ENCODE data around the gene OPA1. TPM values are rescaled to one million over a fixed set of nuclear protein-coding genes. Genes with fewer than 3 reads are reported as not detected.

The OPA1 gene
- total and polyA plus RNA-seq, 2 of the 4 experiments (the other 2 are of a cell fraction) = 17.8 to 73.7 TPM

DNA sequence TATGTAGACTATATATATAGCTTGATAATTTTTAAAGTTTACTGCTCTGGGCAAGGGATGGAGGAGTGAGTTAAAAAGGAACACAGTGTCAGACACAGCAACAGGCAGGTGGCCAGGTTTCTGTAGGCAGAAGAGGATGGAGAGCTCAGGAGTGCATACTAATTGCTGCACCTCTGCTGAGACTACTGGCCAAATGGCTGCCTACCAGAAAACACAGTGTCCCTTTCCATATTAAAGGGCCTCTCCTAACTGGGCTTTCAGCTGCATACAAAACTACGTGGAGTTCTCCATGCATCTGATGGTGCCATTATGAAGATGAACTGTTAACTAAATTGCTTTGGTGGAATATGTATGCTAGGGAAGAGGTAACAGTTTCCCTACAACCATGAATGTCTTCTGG is 40.1 kb upstream of the OPA1 start:
- ATAC-seq (ENCODE audit: low read depth) (no peak), DNase-seq (no peak)
- H4K20me1 ChIP-seq (ENCODE audit: insufficient read depth, low read length) = no peaks in the 10 kb centered on the region
- no peaks in the 10 kb centered on the region for H3K9me3 ChIP-seq (ENCODE audit: control insufficient read depth, insufficient read depth, low read length)
- H3K23ac ChIP-seq (ENCODE audit: low read depth, low read length) = no peak overlapping the region
- no peak overlapping the region for H4K91ac ChIP-seq (ENCODE audit: insufficient read depth, low read depth, low read length)
- H3K4ac ChIP-seq (ENCODE audit: low read depth, low read length) = no peak overlapping the region
- POLR2A ChIA-PET (ENCODE audit: unreplicated experiment) = no interaction called here
- no peaks in the 10 kb centered on the region for H3K4me1 ChIP-seq (ENCODE audit: control insufficient read depth, insufficient read depth, low read length)
- H3K9me1 ChIP-seq (ENCODE audit: insufficient read depth, low read length) = no peaks in the 10 kb centered on the region; the same call in 1 of the 2 replicates
- no peaks in the 10 kb centered on the region for H3K36me3 ChIP-seq (ENCODE audit: control insufficient read depth, insufficient read depth, low read length)
- no peak overlapping the region for H2BK120ac ChIP-seq (ENCODE audit: low read depth, low read length)
- H3K18ac ChIP-seq (ENCODE audit: low read depth, low read length) = no peak overlapping the region
- BruUV-seq (replicated peaks) = no TSS peak
- H3K27ac ChIP-seq (ENCODE audit: insufficient read depth, low read length) = no peak overlapping the region
- TF ChIP-seq CEBPB (IDR thresholded peaks at IDR 0.05; ENCODE audit: low read depth, low read length) = no peak
- no peak for TF ChIP-seq NFE2L2 (IDR thresholded peaks at IDR 0.05; ENCODE audit: low read depth, low read length)
- no peak for TF ChIP-seq RCOR1 (IDR thresholded peaks at IDR 0.05; ENCODE audit: insufficient replicate concordance, low read length)
- no peak for TF ChIP-seq SMC3 (IDR thresholded peaks at IDR 0.05; ENCODE audit: low read depth, low read length)
- no peaks in the 10 kb centered on the region for H3K79me1 ChIP-seq (ENCODE audit: low read depth in 1 of 2, low read length in 2 of 2)
- WGBS, 2 experiments (ENCODE audit: extremely low coverage in 2 of 2, insufficient read length in 1 of 2) = no CpG with 5 or more reads among the region's 1 CpG
- dilution Hi-C loops (cut with HindIII; ENCODE audit: low sequenced_read_pairs, unreplicated experiment) (no loop called here), in situ Hi-C loops (cut with MboI; ENCODE audit: low sequenced_read_pairs) (no loop called here), intact Hi-C loops (cut with micrococcal nuclease) (no loop called here)
- no peak overlapping the region for H2AFZ ChIP-seq (replicated peaks; ENCODE audit: low read length, poor library complexity)
- no peak overlapping the region for H3K56ac ChIP-seq (ENCODE audit: extremely low read depth, insufficient read depth, low read length)
- no peak overlapping the region for H2AK9ac ChIP-seq (replicated peaks; ENCODE audit: low read depth, low read length, poor library complexity)
- no peak overlapping the region for H2BK15ac ChIP-seq (ENCODE audit: low read depth, low read length)
- H4K8ac ChIP-seq (ENCODE audit: low read depth in 2 of 2, low read length in 2 of 2) = no peak overlapping the region
- CTCF ChIA-PET = no interaction called here
- H2BK5ac ChIP-seq (ENCODE audit: low read depth, low read length, poor library complexity, severe bottlenecking) = no peak overlapping the region
- no peak overlapping the region for H3K14ac ChIP-seq (replicated peaks; ENCODE audit: low read depth, low read length)
- H2AK5ac ChIP-seq (ENCODE audit: low read depth, low read length) = no peak overlapping the region
- no peak overlapping the region for H3K4me2 ChIP-seq (ENCODE audit: low read depth, low read length)
- H3K9ac ChIP-seq (ENCODE audit: low read depth, low read length) = no peak overlapping the region
- no peak overlapping the region for H2BK20ac ChIP-seq (ENCODE audit: low read depth, low read length)
- peaks cover 2% of the 10 kb centered on the region; the same call in 1 of the 2 replicates for H3K27me3 ChIP-seq (ENCODE audit: control insufficient read depth, insufficient read depth, low read length)
- no peak overlapping the region for H3K4me3 ChIP-seq (ENCODE audit: insufficient read depth, low read depth, low read length)
- no peak overlapping the region for H4K5ac ChIP-seq (ENCODE audit: low read depth, low read length)
